ENCODE measurements around the gene MUCL1.

The MUCL1 gene

DNA sequence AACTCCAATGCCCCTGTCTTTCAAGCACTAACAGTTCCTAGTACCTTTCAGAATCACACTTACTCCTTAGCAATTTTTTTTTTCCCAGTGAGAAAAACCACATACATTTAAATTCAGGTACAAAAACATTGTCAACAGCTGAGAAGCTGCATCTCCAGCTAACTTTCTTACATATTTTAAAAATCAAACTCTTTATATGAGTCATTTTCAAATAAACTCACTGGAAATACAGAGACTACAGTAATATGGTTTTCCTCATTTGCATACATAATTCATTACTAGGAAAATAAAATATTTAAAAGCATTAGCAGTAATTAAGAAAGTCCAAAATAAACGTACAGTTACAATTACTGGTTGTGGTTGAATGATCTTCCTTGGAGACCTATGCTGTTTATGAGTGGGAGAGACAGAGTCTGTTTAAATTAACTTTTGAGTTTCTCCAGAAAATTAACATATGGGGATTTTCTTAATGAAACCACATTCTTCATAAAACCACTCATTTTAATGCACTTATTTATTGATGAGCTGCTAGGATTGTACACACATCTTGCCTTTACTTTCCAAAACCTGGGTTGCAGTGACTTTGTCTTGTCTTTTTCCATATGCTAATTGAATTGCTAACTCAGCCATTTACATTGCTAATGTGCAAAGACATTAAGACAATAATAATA lies 9.8 kb downstream of the MUCL1 start:
- TF ChIP-seq, protein P1, sequence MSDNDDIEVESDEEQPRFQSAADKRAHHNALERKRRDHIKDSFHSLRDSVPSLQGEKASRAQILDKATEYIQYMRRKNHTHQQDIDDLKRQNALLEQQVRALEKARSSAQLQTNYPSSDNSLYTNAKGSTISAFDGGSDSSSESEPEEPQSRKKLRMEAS (IDR thresholded peaks at IDR 0.05): no peak
- TF ChIP-seq ZBTB7A (IDR thresholded peaks at IDR 0.05; ENCODE audit: low read depth) (no peak), TCF12 (IDR thresholded peaks at IDR 0.05; ENCODE audit: low read depth) (no peak), FOXM1 (IDR thresholded peaks at IDR 0.05; ENCODE audit: borderline replicate concordance, low read depth) (no peak), NFIC (IDR thresholded peaks at IDR 0.05) (no peak), EGR1 (IDR thresholded peaks at IDR 0.05) (no peak), RAD21 (IDR thresholded peaks at IDR 0.05; ENCODE audit: low read depth) (no peak), TAF1 (IDR thresholded peaks at IDR 0.05; ENCODE audit: low read depth) (no peak), CREB1 (IDR thresholded peaks at IDR 0.05; ENCODE audit: low read depth) (no peak), YY1 (IDR thresholded peaks at IDR 0.05; ENCODE audit: low read depth) (no peak), TEAD4 (IDR thresholded peaks at IDR 0.05) (no peak), EP300 (IDR thresholded peaks at IDR 0.05; ENCODE audit: borderline replicate concordance) (no peak), CEBPB (IDR thresholded peaks at IDR 0.05) (no peak)
- TF ChIP-seq, protein P2, sequence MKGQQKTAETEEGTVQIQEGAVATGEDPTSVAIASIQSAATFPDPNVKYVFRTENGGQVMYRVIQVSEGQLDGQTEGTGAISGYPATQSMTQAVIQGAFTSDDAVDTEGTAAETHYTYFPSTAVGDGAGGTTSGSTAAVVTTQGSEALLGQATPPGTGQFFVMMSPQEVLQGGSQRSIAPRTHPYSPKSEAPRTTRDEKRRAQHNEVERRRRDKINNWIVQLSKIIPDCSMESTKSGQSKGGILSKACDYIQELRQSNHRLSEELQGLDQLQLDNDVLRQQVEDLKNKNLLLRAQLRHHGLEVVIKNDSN (IDR thresholded peaks at IDR 0.05): no peak
- TF ChIP-seq, protein P3, sequence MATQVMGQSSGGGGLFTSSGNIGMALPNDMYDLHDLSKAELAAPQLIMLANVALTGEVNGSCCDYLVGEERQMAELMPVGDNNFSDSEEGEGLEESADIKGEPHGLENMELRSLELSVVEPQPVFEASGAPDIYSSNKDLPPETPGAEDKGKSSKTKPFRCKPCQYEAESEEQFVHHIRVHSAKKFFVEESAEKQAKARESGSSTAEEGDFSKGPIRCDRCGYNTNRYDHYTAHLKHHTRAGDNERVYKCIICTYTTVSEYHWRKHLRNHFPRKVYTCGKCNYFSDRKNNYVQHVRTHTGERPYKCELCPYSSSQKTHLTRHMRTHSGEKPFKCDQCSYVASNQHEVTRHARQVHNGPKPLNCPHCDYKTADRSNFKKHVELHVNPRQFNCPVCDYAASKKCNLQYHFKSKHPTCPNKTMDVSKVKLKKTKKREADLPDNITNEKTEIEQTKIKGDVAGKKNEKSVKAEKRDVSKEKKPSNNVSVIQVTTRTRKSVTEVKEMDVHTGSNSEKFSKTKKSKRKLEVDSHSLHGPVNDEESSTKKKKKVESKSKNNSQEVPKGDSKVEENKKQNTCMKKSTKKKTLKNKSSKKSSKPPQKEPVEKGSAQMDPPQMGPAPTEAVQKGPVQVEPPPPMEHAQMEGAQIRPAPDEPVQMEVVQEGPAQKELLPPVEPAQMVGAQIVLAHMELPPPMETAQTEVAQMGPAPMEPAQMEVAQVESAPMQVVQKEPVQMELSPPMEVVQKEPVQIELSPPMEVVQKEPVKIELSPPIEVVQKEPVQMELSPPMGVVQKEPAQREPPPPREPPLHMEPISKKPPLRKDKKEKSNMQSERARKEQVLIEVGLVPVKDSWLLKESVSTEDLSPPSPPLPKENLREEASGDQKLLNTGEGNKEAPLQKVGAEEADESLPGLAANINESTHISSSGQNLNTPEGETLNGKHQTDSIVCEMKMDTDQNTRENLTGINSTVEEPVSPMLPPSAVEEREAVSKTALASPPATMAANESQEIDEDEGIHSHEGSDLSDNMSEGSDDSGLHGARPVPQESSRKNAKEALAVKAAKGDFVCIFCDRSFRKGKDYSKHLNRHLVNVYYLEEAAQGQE (IDR thresholded peaks at IDR 0.05; ENCODE audit: low read depth): no peak

DNA sequence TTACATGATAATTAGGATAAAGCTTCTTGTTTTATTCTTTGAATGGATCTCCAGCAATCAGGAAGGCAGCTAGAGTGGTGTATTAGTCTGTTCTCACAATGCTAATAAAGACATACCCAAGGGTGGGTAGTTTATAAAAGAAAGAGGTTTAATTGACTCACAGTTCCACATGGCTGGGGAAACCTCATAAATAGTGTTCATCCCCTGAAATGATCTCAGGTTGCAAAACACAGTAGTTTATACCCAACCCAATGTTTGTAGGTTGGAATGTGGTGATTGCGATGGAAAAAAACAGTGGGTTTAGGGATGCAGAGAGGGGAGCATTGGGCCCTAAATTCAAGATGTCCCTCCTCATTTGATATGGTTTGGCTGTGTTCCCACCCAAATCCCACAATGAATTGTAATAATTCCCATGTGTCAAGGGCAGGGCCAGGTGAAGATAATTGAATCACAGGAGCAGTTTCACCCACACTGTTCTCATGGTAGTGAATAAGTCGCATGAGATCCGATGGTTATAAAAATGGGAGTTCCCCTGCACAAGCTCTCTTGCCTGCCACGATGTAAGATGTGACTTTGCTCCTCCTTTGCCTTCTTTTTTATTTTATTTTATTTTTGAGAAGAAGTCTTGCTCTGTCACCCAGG lies 11.5 kb downstream of the MUCL1 start:
- TF ChIP-seq YY1 (IDR thresholded peaks at IDR 0.05; ENCODE audit: low read depth): no peak
- no peak for TF ChIP-seq CREB1 (IDR thresholded peaks at IDR 0.05; ENCODE audit: low read depth)
- TF ChIP-seq CEBPB (IDR thresholded peaks at IDR 0.05): no peak
- TF ChIP-seq FOXM1 (IDR thresholded peaks at IDR 0.05; ENCODE audit: borderline replicate concordance, low read depth): no peak
- no peak for TF ChIP-seq TAF1 (IDR thresholded peaks at IDR 0.05; ENCODE audit: low read depth)
- TF ChIP-seq, protein P1 (IDR thresholded peaks at IDR 0.05): no peak
- TF ChIP-seq NFIC (IDR thresholded peaks at IDR 0.05): no peak
- TF ChIP-seq ZBTB7A (IDR thresholded peaks at IDR 0.05; ENCODE audit: low read depth): no peak
- no peak for TF ChIP-seq TCF12 (IDR thresholded peaks at IDR 0.05; ENCODE audit: low read depth)
- no peak for TF ChIP-seq EGR1 (IDR thresholded peaks at IDR 0.05)
- TF ChIP-seq TEAD4 (IDR thresholded peaks at IDR 0.05): no peak
- TF ChIP-seq, protein P2 (IDR thresholded peaks at IDR 0.05): no peak
- TF ChIP-seq EP300 (IDR thresholded peaks at IDR 0.05; ENCODE audit: borderline replicate concordance): no peak
- no peak for TF ChIP-seq RAD21 (IDR thresholded peaks at IDR 0.05; ENCODE audit: low read depth)
- TF ChIP-seq, protein P3 (IDR thresholded peaks at IDR 0.05; ENCODE audit: low read depth): no peak

DNA sequence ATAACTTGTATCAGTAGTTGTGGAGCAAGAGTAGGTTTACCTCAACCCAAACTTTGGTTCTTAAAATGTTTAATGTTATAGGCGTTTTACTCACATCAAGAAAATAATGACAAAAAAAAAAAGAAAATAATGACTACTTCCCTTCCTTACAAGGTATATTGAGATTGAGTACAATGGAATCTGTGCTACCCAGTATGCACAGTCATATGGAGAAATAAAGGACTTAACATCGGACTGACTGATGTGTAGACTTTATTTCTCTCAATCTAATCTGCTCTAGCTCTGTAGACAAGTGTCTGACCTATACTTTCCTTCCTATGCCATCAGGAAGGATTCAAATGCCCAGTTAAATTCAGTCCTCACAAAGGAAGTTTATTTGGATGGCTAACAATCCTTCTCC lies 14.4 kb downstream of the MUCL1 start:
- TF ChIP-seq CREB1 (IDR thresholded peaks at IDR 0.05; ENCODE audit: low read depth): no peak
- no peak for TF ChIP-seq CEBPB (IDR thresholded peaks at IDR 0.05)
- TF ChIP-seq FOXM1 (IDR thresholded peaks at IDR 0.05; ENCODE audit: borderline replicate concordance, low read depth): no peak
- TF ChIP-seq NFIC (IDR thresholded peaks at IDR 0.05): no peak
- TF ChIP-seq RAD21 (IDR thresholded peaks at IDR 0.05; ENCODE audit: low read depth): no peak
- TF ChIP-seq, protein P1 (IDR thresholded peaks at IDR 0.05): no peak
- TF ChIP-seq TCF12 (IDR thresholded peaks at IDR 0.05; ENCODE audit: low read depth): no peak
- no peak for TF ChIP-seq EP300 (IDR thresholded peaks at IDR 0.05; ENCODE audit: borderline replicate concordance)
- TF ChIP-seq TAF1 (IDR thresholded peaks at IDR 0.05; ENCODE audit: low read depth): no peak
- no peak for TF ChIP-seq TEAD4 (IDR thresholded peaks at IDR 0.05)
- no peak for TF ChIP-seq YY1 (IDR thresholded peaks at IDR 0.05; ENCODE audit: low read depth)
- no peak for TF ChIP-seq EGR1 (IDR thresholded peaks at IDR 0.05)
- no peak for TF ChIP-seq ZBTB7A (IDR thresholded peaks at IDR 0.05; ENCODE audit: low read depth)
- TF ChIP-seq, protein P3 (IDR thresholded peaks at IDR 0.05; ENCODE audit: low read depth): no peak
- TF ChIP-seq, protein P2 (IDR thresholded peaks at IDR 0.05): no peak
